ENCODE results near the gene NCKAP5.

Gene NCKAP5

DNA sequence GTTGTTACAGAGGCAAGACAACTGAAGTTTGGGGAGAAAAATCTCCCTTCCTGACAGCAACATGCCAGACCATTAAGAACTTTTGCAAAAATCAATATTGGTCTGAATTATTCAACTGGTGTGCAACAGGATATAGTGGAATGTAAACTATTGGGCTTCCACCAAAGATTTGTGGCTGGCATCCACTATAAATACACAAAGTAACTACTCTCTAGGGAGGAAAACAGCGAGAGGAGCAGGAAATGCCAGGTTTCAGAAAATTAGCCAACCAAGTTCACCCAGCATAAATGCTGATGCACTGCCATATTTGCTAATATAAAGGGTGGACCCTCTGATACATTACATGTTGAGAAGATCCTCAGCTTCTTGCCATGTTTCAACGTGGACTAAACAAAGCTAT, 630.6 kb downstream of the NCKAP5 start:
- no peak for DNase-seq (ENCODE audit: low spot score)

DNA sequence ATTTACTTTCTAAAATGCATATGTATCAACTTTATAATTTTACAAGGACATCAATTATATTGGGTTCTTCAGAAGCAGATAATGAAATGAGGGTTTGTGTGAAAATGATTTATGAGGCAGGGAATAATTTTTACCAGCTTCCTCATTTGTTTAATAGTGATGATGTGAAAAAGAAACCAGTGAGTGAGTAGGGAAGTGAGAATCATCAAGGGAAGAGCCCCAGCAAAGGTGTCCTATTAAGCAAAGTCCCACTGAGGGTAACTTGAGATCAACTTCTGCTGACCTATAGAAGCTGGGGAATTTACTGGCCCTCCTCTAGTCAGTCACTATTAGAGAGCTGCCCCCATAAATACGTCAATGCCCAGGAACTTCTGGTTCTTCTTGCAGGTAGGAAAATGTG, 631.5 kb downstream of the NCKAP5 start:
- DNase-seq (ENCODE audit: low spot score) = no peak

DNA sequence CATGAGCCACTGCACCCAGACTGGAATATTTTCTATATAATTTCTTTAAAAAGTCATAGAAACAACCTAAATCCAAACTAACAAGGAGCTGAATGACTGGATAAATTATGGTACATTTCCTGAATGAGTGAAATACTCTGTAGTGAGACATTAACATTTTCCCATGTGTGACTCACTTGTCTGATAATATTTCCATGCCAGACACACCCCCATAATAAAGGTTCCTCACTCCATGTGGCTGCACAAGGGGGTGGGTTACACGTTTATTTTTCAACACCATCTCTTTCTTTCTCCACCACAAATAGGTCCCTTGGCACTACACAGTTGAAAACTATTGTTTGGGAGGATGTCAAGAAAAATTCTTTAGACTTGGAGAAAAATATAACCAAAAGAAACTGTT, 632.0 kb downstream of the NCKAP5 start:
- no peak for DNase-seq (ENCODE audit: low spot score)

DNA sequence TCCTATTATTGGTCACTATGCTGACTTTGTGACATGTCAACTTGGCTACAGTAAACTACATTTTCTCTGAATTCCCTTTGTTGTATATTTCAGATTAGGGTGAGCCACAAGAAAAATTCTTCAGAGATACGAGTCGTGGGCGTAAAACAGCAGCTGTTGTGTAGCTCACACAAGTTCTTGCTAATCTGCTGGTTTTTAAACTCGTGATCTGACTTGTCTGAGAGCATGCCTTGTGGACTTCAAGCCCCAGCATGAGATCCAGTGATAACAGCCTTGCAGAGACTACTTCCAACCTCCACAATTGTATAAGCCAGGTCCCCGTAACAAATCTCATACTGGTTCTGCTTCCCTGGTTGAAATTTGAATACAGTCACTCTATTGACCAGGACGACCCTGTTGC, 638.5 kb downstream of the NCKAP5 start:
- DNase-seq (ENCODE audit: low spot score) = no peak

DNA sequence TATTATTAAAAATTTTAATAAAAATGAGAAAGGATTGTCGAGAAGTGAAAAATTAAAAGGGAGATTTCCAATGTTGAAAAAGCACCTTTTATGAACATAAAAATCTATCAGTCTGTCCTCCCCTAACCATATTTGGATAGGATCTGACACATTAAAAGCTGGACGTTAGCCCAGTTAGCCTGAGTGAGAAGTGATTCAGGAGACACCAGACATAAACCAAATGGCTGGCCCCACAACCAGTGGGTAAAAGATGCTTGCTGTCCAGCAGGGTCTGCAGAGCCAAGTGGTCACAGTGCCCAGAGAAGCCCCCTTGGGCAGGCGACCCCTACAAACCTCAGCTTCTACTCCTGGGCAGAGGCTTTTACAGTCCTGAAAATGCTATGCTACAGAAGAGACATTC, 644.5 kb downstream of the NCKAP5 start:
- no peak for DNase-seq (ENCODE audit: low spot score)

DNA sequence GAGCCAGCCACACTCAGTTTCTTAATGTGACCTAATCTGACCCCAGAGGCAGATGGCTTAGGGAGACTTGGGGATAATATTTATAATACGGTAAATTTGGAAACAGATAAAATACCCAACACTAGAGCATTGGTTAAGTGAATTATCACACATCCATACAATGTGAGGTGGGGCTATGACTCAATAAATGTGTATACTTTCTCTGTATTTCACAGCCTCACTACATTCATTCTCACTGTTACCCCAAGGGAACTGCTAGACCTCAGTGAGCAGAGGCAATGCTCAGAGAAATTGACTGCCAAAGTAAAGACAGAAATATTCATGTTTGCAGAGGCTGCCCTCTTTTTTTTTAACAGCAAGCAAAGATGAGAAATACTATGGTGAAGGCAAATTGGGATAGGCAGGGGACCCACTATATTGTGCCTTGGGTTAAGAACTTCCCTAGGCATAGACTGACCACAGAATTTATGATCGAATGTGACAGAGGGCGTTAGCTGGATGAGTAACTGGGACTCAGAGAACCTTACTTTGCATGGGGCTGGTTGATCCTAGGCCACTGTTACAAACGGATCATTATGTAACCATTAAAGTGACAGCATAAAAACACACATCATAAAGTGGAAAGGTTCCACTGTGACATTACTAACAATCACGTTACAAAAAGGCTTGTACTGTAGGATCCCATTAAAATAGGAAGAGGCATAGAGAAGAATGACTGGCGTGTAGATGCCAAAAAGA, 652.3 kb downstream of the NCKAP5 start:
- no peak for DNase-seq (ENCODE audit: low spot score)

DNA sequence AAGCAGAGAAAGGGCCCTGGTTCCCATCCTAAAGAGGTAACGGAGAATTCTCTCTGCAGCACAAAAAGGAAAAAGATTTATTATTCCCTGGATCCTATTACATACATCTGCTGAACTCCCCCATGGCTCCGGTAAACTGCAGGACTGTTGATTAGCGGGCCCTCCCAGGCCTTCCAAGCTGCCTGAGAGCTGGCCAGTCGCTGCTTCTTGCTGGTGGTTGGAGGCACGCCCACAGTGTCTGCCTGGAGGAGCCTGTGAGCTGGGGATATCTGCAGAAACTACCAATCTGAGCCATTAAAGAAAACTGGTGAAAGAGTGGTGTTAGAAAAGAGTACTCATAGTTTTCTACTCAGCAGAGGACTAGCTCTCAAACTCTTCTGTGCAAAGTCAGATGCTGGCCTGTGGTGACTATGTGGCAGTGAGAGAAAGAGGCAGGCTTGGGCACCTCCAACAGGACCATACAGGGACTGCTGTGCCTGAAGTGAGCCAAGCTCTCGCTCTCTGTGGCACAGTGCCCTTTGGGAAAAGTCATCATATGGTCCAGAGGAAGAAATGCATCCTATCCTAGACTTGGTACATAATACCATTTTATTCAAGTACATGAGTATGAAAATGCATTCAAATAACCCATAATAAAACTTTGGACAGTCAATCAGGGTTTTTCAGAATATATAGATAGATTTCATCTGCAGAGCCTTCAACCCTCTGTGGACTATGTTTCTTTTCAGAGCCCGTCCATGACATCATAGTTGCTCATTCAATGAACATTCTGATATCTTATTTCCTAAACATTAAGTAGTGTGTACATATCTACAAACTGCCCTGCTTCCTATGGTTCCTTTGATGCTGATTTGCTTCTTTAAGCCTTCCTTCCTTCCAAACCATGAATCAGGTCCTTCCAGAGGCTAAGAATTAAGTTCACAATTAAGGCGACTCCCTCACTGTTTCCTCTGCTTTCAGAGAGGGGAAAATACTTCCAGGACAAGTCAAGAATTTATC, 656.2 kb downstream of the NCKAP5 start:
- DNase-seq (ENCODE audit: low spot score) = no peak

DNA sequence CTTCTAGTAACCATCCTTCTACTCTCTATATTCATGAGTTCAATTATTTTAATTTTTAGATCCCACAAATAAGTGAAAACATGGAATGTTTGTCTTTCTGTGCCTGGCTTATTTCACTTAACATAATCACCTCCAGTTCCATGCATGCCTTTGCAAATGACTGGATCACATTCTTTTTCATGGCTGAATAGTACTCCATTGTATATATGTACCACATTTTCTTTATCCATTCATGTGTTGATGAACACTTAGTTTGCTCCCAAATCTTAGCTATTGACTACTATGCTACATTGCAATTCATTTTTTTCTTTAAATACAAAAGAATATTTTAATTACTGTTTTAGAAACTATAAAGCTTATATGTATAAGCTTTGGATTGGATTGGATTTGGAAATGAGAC, 657.8 kb downstream of the NCKAP5 start:
- DNase-seq (ENCODE audit: low spot score) = no peak

DNA sequence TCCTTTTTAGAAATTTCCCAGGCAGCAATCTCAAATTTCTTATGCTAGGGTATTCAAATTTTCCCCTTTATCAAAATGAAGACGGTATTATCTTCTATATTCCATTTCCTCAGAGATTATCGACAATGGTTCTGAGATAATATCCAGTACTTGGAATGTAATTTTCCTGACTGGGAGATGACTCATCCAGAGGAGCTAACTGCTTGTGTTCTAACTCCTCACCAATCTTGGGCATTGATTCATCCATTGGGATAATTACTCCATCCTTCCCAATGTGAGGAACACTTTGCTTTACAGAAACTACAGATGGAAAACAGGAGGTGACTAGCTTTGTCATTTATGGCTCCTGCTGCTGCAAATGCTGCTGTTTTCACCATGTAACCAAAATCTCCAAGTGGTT, 658.8 kb downstream of the NCKAP5 start:
- no peak for DNase-seq (ENCODE audit: low spot score)

DNA sequence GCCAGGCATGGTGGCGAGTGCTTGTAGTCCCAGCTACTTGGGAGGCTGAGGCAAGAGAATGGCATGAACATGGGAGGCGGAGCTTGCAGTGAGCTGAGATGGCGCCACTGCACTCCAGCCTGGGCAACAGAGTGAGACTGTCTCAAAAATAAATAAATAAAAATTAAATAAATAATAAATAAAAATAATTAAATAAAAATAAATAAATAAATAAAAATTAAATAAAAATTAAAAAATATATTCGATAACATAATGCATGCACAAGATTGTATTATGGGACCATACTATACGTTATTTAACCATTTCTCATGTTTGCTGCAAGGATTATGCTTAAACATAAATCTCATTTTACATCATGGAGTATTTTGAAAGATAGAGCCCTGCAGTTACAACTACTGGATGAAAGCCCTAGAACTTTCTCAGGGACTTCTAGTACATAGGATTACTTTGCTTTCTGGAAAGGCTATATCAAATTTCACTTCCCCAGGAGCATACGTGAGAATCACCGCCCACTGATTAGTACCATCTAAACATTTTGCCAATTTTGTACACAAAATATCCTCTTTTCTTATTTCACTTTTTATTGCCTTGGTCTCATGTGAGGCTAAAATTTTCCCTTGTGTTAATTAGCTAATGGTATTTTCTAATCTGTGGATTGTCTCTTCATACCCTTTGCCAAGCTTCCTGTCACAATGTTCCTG, 664.0 kb downstream of the NCKAP5 start:
- DNase-seq (ENCODE audit: low spot score) = no peak

DNA sequence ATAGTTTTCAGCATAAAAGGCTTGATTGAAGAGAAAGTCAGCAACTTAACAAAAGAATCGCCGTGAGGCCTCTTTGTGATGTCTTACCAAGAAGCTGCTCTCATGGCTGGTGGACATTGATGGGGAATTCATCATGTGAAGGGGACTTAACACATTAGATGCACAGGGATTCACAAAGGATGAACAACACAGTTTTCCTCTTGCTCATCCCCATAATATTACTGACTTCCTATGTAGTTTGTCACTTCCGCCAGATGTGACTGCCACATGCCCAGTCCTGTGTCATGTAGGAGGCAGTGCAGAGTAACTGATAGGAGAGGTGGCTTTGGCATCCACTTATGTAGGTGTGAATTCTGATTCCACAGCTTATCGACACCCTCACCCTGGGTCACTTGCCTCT, 665.6 kb downstream of the NCKAP5 start:
- no peak for DNase-seq (ENCODE audit: low spot score)

DNA sequence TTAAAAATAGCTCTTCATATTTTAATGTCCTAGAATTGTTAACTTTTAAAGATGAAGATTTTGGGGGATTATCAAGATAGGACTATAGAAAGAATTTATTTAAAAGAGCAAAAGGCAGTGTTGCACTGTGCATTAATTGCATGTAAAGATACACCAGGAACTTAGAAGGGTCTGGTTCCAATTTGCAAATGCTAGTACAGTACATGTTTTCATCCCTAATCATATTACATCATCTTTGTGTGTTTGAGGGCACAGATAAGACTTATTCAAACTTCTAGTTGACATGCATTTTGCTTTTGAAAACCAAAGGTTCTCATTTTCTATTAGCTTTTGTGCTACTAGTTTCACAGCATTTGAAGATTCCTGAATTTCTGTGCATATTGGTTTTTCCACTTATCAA, 666.6 kb downstream of the NCKAP5 start:
- DNase-seq (ENCODE audit: low spot score) = no peak

DNA sequence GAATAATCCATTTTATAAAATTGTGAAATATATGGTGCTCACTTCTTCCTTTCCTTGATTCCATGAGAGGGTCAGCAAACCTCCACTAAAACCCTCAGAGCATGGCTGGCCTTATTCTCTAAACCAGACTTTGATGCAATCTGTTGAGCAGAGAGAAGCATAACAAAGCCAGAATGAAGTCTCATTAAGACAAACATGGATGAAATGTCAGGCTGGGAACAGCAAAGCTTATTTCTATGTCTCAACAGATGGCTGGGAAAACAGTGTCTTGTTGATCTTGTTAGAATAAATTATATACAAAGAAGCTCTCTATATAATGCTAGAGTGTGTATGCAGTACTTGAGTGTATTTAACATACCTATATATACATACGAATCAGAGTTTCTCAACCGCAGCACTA, 671.2 kb downstream of the NCKAP5 start:
- no peak for DNase-seq (ENCODE audit: low spot score)

DNA sequence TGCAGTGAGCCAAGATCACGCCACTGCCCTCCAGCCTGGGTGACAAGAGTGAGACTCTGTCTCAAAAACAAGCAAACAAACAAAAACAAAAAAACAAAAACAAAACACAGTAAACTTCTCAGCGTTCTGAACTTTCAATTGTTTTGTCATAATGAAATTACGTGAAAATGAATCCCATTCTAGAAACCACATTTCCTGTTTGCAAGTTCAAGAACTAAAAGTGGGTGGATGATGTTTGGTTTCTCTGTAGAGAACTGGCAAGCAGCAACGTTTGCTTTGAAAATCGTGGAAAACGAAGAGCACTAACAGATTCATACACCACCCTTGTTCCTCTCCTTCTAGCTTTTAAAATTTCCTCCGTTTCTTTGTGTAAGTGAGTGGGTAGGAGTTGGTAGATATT, 672.2 kb downstream of the NCKAP5 start:
- no peak for DNase-seq (ENCODE audit: low spot score)

DNA sequence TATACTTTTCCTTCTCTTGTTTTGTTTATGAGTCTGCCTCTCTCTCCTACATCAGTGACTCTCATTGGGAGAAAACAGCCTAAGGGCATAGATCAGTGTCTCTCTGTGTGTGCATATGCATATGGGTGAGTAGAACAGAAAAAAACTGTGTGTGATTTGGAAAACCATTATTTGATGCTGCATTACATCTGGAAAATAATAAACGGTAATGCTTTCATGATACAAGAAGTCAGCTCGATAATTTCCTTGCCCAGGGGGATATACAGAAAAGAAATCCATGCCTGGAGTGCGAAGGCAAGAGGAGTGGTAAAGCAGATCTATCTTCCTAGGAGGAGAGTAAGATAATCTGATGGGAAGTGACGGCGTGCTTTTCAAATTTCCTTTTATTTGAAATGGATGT, 676.8 kb downstream of the NCKAP5 start:
- no peak for DNase-seq (ENCODE audit: low spot score)

DNA sequence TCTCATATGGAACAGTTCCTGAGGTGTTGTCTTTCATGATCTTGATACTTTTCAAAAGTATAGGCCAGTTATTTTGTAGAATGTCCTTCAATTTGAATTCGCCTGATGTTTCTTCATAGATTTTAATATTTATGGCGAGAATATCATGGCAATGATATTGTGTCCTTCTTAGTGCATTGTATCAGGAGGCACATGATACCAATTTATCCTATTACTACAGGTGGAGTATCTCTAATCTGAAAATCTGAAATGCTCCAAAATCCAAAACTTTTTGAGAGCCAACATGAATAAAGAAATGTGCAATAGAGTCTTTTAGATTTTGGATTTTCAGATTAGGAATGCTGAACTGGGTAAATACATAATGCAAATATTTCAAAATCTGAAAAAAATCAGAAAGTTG, 681.7 kb downstream of the NCKAP5 start:
- no peak for DNase-seq (ENCODE audit: low spot score)

DNA sequence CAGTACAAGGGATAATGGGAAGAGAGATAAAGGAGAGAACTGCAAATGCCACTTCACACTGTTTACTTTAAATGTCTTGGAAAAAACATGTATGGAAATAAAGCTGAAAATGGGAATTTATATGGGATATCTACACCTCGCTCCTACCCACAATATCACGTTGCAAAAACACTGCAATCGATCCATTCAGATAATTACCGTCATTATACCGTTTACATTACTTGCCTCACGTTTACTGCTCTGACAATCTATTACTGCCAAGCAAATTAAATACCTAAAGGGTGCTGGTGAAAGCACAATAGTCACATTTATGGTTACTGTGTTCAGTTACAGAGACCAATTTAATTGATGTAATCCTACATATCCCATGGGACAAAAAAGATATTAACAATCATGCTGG, 683.6 kb downstream of the NCKAP5 start:
- no peak for DNase-seq (ENCODE audit: low spot score)

DNA sequence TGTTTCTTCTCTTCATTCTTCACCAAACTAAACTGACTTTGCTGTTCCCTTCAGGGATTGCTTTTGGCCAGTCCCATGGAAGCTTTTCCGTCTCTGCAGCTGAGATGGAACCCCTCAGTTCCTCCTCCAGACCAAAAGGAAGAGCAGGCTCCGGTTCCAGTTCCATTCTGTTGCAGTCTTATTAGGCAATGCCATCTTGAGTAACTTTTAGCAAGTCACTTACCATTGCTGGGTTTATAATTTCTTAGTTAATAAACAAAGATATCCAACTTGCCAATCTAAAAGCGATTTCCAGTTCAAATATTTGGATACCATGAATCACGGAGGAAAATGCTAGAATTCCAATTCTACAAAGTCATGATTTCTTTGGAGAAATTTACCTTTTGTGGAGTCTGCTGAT, 684.0 kb downstream of the NCKAP5 start:
- DNase-seq (ENCODE audit: low spot score) = no peak

DNA sequence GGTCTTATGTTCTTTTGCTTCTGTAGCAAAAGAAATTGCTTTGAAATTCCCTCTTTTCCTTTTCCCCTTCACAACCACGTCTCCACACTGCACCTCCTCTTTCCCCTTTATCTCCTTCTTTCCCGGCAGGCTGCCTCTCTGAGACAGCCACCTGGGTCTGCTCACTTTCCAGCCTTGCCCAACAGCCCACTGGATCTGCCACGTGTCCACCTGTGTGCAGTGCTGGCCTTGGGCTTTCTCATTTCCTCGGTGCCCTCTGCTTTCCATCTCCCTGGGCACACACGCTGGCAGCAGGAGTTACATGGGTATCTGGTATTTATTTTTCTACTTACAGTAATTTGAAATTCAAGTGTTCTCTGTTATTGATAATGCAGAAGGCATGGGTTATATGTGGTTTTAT, 684.8 kb downstream of the NCKAP5 start:
- no peak for DNase-seq (ENCODE audit: low spot score)

DNA sequence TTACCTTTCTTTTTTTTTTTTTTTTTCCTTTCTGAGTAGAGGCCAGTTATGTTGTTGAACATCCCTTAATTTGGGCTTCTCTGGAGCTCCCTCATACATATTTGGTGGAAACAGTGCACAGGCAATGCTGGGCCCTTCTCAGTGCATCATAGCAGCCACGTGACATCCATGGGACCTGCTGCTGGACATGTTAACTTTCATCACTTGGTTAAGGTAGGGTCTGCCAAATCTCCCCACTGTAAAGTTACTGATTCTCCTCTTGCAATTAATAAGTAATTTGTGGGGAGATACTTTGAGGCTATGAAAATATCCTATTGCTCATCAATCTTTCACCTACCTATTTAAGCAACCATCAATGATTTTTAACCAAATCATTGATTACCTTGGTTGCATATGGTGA, 686.7 kb downstream of the NCKAP5 start:
- DNase-seq (ENCODE audit: low spot score) = no peak

DNA sequence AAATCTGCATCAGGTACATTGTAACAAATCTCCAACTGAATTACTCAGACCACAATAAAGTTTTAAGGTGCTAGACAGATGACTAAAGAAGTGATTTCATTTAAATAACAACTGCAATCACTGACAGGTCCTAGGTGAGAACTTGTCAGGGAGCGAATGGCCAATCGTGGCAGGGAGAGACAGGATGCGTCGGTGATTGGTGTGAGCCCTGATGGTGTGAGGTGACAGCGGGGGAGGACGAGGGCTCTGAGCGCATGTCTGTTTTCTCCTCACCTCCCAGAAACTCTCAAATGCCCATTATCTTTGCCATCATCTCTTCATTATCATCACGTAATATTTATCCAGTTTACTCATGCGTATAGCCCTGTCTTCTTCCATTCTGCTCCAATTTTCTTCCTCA, 690.3 kb downstream of the NCKAP5 start:
- DNase-seq (ENCODE audit: low spot score) = no peak

DNA sequence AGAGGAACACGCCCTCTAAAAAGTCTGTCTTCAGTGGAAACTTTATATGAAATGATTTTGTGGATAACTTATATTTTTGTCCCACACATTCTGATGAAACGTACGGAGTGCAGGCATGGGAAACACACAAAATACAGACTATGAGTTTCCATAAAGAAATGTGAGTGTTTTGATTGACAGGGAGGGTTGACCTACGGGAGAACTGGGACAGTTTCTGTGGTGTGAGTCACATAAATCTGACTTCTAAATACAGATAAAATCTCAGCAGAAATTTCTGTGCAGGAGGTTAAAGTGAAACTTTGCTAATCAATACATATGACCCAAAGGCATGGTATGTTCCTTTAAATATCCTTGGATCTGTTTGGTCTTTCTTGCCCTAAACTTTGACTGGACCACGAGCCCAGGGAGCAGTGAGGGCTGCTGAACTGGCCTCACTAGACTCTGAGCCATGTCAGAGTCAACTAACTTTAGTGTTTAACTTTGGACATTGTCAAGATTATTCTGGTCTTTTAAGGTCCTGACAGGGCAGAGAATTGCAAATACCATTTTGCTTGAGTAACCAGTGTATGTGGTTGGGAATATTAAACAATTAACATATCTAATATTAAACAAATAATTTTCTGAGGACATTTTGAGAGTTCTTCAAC, 691.4 kb downstream of the NCKAP5 start:
- no peak for DNase-seq (ENCODE audit: low spot score)
